Activated CD8-positive, alpha-beta memory T cell treated with anti-CD3 and anti-CD28 coated beads for 24 hours (primary cell): ENCODE measurements around the gene ZNF574.

Source experiments
- DNase-seq: peaks from one replicate; pipeline ENCODE4 v3.0.0-alpha.2; 2020

The ZNF574 gene

DNA sequence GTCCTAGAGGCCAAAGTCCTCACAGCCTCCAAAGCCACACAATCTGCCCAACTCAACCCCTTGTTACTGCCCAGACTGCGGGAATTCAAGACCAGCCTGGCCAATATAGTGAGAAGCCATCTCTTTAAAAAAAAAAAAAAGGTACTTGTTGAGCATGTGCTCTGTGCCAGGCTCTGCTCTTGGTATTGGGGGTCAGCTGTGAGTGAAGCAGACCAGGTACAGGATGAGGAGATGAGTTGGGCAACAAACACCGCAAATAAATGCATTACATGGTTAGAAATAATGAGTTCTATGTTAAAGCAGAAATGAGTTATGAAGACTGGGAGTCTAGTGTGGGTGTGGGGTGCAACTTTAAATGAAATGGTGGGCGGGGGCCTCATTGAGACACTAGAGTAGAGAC is 15.8 kb upstream of the ZNF574 start:
- no peak for DNase-seq

DNA sequence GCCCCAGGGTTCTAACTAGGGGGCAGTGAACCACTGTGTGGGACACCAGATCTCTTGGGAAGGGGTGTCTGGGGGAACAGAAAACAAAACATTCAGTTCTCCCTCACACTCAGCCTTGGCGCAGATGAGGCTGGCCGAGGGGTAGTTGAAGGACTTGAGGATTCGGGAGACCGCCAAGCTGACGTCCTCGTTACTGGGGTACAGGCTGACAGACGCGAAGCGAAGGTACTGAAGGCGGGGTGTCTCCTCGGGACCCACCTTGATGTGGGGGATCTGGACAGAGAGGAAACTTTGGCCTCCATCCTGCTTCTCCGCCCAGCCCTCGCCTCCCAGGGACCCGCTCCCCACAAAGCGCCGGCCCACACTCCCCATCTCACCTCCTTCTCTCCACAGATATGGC is 13.6 kb upstream of the ZNF574 start:
- no peak for DNase-seq

DNA sequence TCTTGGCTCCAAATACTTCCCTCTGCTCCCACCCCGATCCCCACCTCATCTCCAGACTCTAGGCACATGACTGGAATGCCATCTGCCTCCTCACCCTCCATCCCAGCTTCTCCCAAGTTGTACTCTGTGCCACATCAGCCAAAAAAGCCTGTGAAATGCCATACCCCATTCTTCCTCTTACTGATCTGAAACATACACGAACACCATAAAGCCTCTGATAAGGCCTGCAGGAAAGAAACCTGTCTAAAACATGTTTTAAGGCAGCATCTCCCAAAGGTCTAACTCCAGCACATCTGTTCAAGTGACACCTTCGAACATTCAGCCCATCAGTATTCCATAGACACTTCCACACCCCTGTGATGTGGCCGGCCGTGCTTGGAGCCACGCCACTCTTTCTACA is 11.5 kb upstream of the ZNF574 start:
- DNase-seq, result no peak

DNA sequence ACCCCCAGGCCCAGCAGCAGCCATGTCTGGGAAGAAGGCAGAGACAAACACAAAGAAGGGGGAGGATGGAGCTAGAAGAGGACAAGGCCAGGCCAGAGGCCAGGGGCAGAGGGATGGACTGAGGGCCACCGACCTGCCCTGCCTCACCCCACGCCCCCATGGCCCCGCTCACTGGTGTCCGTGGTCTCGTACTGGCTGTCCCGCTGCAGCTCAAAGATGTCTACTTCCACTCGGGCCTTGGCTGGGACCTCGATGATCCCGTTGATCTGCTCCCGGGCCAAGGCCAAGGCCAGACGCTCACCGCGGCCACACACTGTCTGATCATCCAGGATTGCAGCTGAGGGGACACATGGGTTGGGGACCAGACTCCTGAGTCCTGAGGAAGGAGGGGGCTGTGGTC is 10.9 kb upstream of the ZNF574 start:
- DNase-seq, result no peak

DNA sequence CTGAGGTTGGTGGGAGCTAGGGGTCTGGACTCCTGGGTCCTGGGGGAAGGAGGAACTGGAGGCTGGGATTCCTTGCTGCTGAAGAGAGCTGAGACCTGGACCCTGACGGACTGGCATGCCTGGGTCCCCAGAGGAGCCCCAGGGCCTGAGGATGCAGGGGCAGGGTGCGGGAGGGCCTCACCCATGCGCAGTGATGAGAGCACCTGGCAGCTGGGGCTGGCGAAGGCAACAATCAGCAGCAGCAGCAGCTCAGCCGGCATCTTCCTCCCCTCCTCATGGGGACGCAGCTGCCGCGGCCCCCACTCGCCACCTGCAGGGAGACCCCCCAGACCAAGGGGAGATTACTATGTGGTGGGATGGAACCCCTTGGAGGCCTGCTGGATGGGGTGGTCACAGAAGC is 10.5 kb upstream of the ZNF574 start:
- DNase-seq, result no peak

DNA sequence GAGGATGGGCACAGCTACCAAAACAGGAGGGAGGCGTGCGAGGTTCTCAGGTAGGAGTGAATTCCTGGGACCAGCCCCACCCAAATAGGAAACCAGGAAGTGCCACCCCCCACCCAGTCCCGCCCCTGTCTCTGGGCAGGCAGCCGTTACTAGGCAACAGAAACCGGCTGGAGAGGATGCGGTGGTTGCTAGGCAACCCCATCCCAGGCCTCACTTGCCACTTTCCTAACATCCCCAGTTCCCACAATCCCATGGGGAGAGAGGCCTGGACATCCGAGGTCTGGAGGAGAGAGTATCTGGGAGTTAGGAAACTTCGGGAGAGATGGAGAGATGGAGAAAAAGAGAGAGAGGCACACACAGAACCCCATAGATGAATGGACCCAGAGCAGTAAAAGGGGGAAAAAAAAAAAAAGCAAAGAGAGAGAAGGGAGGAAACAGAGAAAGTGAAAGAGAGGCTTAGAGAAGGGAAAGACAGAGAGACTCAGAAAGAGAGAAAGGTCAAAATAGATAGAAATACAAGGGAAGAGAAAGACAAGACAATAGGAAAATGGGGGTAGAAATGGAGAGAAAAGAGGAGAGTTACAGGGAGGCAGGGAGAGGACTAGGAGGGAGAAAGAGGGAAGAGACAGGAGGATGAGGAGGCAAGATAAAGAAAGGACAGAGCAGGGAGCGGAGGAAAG is 9.8 kb upstream of the ZNF574 start:
- no peak for DNase-seq

DNA sequence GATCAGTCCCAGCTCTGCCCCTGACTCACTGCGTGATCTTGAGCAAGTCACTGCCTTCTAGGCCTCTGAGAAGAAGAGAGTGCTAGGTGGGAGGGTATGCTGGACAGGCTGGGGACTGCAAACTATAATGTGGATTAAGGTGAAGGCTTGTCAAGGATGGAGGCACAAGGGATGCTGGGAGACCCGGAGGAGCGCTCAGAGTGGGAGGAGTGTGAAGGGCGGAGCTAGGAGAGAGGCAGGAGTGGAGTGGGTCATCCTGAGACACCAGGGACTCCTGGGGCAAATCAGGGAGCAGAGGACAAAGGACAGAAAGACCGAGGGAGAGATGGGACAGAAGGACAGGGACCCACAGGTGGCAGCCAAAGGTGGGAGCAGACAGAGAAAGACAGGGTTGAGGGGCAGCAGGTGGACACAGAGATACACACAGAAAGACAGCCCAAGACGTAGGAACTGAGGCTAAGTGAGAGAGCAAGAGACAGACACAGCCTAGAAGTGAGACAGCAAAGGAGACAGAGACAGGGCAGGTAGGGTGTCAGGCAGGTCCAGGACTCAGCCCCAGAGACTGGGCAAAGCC is 8.6 kb upstream of the ZNF574 start:
- DNase-seq, result no peak

DNA sequence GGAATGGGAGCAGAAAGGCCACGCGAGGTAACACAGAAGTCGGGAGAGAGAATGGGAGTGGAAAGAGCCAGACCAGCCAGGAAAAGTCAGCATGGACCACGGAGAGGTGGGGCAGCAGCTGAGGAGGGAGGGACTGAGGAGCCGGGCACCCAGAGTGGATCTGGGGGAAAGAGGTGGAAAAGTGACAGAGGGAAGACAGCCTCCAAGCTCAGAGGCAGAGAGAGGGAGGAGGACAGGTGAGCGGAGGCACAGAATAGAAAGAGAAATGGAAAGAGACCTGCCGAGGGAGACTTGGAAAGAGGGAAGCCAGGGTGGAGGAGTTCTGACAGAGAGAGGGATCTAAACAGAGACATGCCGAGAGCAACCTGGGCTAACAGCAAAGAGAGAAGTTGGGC is 7.6 kb upstream of the ZNF574 start:
- DNase-seq, result no peak

DNA sequence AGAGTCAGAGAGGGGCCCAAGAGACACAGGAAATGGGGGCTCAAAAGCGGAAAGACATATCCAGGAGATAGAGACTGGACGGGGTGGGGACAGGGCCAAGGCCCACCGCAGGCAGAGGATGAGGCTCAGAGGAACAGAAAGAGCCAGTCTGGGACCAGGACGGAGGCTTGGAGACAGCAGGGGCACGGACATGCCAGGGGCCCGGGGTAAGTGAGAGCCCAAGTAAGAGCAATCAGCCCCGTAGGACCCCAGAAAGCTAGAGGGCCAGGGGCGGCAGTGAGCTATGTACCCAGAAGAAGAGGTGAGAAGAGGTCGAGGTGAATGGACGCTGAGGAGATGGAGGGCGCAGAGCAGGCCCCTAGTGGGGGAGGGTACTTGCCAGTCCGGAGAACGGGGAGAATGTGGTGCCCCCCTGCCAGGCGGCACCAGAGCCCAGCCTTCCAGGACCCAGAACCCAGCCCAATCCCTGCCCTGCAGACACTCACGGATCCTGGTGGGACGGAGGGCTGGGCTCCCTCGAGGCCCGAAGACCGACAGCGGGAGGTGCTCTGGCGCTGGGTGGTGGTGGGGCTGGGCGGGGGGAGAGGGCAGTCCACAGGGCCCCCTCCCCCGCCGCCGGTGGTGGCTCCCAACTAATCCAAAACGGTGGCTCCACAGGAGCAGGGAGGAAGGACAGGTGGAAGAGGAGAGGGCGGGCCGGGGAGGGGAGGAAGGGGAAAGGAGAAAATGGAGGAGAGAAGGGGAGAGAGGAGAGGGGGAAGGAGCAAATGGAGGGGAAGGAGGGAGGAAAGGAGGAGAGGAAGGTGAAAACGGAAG is 7.0 kb upstream of the ZNF574 start:
- DNase-seq, result no peak

DNA sequence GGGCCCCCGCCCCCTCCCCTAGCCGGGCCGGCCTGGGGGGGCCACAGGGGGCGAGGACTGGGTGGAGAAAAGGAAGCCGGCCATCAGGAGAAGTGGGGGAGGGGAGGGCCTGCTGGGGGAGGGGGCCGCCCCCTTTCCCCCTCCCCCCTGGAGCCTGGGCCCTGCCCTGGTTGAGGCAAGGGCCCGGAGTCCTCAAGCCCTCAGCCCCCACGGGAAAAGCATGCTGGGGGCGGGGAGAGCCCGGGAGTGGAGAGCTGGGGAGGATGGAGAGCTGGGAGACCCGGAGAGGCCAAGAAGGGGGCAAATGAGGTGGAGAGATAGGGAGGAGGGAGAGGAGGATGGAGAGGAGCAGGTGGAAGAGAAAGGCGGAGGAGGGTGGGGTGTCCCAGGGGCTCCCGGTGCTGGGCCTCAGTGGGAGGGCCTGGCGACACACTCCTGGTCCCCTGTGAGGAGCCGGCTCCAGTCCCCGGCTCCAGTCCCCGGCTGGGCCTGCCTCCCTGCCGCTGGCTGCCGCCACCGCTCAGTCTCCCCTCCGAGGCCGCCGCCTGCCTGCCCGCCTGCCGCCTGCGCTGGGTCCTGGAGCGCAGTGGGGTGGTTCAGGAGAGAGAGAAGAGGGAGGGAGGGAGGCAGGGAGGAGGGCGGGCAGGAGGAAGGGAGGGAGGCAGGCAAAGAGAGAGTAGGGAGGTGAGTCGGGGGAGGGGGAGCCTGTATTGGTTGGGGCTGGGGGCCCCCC is 6.2 kb upstream of the ZNF574 start, which contains the start of gene GRIK5:
Gene GRIK5, minus strand, starts transcription at position 588 of the 733 bp plus-strand sequence. CDS start 4,436 bp downstream, outside the sequence.
- DNase-seq, result no peak

DNA sequence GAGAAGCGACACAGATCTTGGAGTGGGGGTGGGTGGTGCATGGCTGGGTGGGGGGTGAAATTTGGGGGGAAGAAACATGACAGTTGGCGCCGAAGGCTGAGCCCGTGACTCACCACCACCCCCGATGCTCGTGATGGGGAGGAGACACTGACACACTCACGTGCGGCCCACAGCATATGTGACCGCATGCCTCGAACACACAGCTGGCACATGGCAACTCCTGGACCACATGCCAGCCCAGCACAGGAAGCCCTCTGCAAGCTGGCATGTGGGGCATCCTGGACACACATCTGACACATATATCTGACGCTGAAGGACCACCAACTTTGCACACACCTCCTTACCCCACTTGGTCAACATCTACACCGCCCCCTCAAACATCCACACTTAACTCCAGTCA is 4.7 kb upstream of the ZNF574 start:
- no peak for DNase-seq

DNA sequence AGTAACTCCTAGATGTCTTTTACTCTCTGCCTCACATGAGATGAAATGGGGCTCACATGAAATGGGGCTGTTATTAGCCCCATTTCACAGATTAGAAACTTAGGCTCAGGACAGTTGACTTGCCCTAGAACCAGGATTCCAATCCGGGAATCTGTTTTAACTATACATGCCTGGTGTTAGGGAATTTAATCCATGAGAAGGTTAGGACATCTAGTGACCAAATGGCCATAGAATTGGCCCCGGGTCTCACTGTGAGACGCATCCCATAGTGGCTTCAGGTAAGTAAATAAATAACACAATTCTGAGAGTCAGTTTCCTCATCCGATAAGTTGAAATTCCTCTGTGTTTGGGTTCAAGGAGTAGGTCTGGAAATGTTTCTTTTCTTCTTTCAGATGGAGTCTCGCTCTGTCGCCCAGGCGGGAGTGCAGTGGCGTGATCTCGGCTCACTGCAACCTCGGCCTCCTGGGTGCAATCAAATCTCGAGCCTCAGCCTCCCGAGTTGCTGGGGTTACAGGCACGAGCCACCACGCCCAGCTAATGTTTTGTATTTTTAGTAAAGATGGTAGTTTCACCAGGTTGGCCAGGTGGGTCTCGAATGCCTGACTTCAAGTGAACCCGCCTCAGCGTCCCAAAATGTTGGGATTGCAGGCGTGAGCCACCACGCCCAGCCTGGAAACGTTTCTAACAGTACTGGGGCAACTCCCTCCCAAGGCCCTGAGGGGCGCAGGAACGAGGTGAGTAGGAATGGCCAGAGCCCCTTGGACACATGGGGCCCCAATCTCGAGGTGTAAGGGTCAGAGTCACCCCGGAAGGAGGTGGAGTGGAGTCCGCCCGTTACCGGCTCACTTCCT is 1.2 kb upstream of the ZNF574 start:
- peak; percentile 76 for DNase-seq

DNA sequence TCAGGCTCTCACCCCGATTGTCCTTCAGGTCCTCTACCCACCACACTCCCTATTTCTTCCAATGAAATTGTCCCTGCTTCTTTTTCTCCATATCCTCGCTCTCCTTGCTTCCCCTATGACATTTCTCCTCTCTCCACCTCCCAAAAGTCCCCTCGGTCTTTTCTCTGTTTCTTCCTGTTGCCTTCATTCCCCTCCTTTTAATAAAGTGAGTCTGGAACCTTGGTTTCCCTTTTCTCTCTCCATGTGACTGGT is 676 bp upstream of the ZNF574 start:
- no peak for DNase-seq

DNA sequence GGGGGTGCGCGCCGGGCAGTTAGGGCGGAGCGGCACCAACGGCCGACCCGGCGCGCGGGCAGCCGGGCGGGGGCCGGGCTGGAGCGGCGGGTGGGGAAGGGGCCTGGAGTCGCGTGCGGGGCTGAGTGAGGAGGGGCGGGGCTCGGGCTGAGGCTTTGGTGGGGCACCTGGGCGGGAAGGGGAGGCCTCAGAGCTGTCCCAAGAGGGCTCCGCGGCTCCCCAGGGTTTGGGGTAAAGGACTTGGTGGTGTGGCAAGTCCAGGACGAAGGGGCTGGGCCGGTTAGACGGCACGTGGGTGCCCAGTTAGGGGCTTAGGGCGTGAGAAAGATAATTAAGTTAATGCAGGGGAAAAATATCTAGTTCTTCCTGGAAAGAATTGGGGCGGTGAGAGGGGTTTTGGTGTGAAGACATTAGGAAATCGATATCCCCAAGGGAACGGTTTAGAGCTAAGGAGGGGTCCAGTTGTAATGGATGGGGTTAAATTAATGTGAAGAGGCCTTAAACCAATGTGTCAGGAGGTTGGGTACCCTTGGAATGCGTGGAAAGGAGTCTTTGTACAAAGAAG is 496 bp downstream of the ZNF574 start:
- DNase-seq, result no peak

DNA sequence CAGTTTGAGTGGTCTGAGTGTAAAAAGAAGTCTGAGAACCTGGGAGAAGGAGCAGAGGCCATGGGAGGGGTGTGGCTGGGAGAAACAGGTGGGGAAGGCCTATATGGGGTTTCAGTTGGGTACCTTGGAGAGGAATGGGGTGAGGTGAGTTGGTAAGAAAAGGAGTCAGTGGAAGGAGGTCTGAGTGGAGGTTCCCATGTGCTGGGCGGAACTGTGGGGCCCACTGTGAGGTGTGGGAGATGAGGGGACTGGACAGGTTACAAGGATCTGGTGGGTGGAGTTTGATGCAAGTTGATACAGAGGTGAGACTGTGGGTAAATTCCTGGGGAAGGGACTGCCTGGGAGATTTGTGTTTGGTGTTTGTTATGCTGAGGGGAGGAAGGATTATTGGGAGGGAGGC is 2.1 kb downstream of the ZNF574 start:
- DNase-seq, result no peak

DNA sequence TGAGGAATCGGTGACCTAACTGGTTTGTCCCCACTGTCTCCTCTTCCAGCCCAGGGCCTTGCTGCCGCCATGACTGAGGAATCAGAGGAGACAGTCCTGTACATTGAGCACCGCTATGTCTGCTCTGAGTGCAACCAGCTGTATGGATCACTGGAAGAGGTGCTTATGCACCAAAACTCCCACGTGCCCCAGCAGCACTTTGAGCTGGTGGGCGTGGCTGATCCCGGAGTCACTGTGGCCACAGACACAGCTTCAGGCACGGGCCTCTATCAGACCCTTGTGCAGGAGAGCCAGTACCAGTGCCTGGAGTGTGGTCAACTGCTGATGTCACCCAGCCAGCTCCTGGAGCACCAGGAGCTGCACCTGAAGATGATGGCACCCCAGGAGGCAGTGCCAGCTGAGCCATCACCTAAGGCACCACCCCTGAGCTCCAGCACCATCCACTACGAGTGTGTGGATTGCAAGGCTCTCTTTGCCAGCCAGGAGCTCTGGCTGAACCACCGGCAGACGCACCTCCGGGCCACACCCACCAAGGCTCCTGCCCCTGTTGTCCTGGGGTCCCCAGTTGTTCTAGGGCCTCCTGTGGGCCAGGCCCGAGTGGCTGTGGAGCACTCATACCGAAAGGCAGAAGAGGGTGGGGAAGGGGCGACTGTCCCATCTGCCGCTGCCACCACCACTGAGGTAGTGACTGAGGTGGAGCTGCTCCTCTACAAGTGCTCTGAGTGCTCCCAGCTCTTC is 2.7 kb downstream of the ZNF574 start:
- no peak for DNase-seq

DNA sequence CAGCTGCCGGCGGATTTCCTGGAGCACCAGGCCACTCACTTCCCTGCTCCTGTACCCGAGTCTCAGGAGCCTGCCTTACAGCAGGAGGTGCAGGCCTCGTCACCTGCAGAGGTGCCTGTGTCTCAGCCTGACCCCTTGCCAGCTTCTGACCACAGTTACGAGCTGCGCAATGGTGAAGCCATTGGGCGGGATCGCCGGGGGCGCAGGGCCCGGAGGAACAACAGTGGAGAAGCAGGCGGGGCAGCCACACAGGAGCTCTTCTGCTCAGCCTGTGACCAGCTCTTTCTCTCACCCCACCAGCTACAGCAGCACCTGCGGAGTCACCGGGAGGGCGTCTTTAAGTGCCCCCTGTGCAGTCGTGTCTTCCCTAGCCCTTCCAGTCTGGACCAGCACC is 3.3 kb downstream of the ZNF574 start:
- DNase-seq, result no peak

DNA sequence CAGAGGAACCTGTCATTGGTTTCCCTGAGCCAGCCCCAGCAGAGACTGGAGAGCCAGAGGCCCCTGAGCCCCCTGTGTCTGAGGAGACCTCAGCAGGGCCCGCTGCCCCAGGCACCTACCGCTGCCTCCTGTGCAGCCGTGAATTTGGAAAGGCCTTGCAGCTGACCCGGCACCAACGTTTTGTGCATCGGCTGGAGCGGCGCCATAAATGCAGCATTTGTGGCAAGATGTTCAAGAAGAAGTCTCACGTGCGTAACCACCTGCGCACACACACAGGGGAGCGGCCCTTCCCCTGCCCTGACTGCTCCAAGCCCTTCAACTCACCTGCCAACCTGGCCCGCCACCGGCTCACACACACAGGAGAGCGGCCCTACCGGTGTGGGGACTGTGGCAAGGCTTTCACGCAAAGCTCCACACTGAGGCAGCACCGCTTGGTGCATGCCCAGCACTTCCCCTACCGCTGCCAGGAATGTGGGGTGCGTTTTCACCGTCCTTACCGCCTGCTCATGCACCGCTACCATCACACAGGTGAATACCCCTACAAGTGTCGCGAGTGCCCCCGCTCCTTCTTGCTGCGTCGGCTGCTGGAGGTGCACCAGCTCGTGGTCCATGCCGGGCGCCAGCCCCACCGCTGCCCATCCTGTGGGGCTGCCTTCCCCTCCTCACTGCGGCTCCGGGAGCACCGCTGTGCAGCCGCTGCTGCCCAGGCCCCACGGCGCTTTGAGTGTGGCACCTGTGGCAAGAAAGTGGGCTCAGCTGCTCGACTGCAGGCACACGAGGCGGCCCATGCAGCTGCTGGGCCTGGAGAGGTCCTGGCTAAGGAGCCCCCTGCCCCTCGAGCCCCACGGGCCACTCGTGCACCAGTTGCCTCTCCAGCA is 4.2 kb downstream of the ZNF574 start:
- no peak for DNase-seq

DNA sequence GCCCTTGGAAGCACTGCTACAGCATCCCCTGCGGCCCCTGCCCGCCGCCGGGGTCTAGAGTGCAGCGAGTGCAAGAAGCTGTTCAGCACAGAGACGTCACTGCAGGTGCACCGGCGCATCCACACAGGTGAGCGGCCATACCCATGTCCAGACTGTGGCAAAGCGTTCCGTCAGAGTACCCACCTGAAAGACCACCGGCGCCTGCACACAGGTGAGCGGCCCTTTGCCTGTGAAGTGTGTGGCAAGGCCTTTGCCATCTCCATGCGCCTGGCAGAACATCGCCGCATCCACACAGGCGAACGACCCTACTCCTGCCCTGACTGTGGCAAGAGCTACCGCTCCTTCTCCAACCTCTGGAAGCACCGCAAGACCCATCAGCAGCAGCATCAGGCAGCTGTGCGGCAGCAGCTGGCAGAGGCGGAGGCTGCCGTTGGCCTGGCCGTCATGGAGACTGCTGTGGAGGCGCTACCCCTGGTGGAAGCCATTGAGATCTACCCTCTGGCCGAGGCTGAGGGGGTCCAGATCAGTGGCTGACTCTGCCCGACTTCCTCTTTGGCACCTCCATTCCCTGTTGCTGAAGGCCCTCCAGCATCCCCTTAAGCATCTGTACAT is 4.9 kb downstream of the ZNF574 start:
- no peak for DNase-seq

DNA sequence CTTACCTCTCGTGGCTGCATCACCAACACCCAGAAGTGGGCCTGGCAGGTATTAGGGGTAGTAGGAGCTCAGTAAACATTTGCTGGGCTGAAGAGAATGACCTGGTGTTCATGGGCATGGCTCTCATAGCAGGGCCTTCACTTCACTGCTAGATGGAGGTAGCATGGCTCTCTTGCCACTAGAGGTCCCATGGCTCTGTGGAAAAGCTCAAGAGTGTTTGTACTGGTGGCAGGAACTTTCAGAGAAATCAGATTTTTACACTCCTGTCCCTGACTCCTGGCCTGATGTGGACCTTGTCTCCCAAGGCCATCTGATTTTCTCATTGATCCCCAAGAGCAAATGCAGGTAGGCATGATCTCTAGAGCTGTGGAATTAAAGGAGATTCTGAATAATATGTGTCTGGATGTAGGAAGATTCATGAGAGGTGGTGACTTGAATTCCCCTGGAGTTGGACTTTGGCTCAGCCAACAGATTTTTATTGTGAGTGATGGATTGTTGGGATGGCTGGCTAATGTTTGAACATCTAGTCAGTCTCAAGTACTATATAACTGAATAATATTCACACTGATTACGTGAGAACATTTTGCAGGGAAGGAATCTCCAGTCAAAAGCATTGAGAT is 5.7 kb downstream of the ZNF574 start:
- no peak for DNase-seq
